Suppressor macrophage treated with lipopolysaccharide for 4 hours (primary cell): Measurements from ENCODE around the gene LDHAL6B.
A peak's percentile ranks its signal among the peaks of the same experiment; 100 is the strongest.
"Not testable (repeated sequence)": the region's sequence is repeated elsewhere in the genome, so short reads cannot be mapped to it uniquely, and the experiment has no call there.

Experiments used
- DNase-seq: peaks from one replicate; pipeline ENCODE4 v3.0.0-alpha.2; 2020

LDHAL6B gene

DNA sequence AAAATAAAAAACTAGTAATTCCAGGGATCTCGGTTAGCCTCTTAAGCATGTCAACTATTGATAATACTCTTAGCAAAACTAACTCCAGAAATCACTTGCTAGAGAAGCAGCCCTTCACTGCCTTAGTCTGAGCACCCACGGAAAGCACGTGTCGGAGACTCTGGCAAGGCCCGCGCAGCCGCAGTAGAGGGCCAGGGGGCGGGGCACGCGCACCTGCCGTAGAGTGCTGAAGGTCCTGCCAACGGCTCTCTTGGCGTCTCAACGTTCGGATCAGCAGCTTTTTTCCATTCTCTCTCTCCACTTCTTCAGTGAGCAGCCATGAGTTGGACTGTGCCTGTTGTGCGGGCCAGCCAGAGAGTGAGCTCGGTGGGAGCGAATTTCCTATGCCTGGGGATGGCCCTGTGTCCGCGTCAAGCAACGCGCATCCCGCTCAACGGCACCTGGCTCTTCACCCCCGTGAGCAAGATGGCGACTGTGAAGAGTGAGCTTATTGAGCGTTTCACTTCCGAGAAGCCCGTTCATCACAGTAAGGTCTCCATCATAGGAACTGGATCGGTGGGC is at the start of gene LDHAL6B:
TSS of gene LDHAL6B (plus strand) at position 221 of the 561 bp plus-strand sequence. CDS start at position 319, 98 bp downstream.
- DNase-seq = no peak

DNA sequence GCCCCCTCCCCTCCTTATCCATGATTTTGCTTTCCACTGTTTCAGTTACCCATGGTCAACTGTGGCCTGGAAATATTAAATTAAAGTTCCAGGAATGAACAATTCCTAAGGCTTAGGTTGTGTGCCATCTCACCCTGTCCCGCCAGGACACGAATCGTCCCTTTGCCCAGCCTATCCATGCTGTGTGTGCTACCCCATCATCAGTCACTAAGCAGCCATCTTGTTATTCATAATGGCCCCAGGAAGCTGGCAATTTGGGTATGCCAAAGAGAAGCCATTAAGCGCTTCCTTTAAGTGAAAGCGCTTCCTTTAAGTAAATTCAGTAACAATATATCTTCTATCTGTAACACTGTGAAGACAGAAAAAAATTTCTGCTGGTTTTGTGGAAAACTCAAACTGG is 49.2 kb upstream of the LDHAL6B start:
- no peak for DNase-seq

DNA sequence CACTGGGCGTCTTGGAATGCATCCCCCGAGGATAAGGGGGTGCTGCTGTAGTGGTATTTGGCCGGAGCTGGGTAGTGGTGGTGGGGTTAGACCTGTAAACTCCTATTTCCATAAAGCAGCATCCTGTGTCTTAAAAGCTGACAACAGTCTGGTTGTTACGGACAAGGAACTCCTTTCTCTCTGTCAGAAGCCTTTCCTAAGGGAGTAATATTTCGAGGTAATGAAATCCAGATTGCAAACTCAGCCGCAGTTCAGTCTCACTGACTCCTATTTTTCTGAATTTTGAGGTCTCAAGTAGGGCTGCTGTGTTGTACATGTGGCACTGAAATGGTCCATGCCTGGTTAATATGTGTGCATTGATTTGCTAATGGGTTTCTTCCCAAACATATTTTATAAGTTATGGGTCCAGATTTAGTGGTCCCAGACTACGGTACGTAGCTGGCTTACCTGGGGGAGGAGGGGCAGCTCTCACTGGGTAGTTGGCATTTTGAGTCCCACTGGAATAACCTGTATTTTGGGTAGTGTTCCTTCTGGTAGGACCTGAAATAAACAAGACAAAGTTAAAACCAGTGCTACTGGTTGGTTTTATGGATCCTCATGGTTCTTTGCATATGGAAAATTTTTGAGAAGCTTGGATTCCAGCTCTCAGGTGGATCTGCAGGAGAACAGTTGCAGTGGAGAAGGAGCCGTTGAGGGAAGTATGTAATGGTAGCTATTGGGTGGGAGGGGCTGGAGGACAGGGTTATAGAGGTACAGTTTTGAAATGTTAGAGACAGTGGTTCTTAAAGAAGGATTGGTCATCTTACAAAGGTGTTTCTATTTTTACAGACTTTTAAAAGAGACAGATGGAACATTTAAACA is 48.6 kb upstream of the LDHAL6B start:
- no peak for DNase-seq

DNA sequence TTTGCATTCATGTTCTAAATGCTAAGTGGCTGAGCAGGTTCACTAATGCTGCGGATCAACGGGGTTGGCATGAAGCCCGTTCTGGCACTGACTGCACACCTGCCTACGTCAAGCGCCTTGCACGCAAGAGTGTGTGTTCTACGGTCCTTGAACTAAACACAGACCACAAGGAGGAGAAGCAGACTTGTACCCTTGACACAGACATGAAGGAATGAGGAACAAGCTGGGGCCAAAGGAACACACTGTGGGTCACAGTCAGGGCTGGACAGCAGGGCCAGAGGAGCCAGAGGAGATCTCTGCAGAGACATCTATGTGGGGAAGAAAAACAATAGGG is 48.0 kb upstream of the LDHAL6B start:
- DNase-seq = no peak

DNA sequence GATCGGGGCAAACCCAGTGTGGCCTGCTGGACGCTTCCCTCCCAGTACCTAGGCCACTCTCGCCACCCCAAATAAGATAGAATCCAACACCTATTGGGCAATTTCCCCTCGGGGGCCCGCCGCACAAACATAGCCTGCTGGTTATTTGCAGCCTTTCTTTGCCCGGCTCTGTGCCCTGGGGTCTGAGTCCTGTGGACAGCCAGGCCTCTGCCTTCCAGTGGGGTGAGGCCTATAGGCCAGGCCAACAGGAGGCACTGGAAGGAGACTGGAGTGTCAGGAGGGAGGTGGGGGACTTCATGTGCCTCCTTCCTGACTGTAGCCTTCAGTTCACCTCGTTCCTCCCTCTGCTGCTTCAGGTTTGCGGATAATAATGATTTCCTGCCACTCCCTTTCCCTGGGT is 47.4 kb upstream of the LDHAL6B start:
- DNase-seq = no peak

DNA sequence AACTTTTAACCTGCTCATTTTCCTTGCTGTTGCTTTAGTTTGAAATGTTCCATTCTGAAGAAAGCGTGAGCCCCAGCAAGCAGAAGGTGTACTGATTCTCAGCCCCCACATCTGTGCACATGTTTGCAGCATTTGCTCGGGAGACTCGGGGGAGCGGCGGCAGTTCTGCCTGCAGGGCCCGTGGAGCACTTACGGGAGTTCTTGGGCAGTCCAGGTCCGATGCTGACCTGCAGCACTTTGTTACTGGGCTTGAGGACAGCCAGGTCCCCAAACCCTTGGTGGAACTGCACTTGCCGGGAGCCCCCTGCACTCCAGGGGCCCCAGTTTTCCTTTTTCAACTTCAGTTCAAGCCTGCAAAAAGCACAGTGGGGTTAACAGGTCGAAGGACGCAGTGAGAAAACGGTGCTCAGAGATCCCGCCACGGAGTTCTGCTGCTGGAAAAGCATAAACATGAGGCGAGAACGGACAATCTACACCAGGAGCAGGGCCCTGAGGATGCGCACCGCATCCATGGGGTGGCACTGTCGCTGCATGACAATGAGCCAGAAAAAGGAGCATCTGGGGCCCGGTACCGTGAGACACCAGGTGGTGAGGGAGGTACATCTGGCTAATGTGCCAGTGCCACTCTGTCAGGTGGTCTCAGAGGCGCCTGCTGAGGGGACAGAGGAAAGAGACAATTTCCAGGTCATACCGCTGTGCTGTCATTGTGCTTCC is 45.6 kb upstream of the LDHAL6B start:
- DNase-seq = no peak

DNA sequence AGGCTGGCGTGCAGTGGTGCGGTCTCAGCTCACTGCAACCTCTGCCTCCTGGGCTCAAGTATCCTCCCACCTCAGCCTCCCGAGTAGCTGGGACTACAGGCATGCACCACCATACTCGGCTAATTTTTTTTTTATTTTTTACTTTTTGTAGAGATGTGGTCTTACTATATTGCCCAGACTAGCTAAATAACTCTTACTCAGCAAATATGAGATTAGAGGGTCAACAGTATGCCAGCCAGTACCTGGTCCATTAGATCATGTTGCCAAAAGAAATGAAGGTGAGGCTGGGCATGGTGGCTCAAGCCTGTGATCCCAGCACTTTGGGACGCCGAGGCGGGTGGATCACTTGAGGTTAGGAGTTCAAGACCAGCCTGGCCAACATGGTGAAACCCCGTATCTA is 44.6 kb upstream of the LDHAL6B start:
- DNase-seq = not testable (repeated sequence)

DNA sequence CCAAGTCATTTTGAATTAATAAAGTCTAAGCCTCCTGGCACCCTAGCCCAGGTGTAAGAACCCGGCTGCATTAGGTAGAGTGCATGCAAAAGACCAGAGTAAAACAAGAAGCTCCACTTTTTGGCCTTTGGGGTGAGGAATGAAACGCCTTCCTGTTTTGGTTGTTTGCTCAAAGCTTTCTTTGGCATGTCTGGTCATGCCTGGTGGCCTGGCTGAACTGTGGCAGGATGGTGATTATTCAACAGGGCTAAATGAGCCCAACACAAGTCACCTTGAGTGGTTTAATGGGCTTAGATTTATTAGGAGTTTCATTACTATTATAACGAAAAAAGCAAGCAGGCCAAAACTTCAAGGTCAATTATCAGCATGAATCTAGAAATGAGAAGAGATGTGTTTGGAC is 40.9 kb upstream of the LDHAL6B start:
- no peak for DNase-seq

DNA sequence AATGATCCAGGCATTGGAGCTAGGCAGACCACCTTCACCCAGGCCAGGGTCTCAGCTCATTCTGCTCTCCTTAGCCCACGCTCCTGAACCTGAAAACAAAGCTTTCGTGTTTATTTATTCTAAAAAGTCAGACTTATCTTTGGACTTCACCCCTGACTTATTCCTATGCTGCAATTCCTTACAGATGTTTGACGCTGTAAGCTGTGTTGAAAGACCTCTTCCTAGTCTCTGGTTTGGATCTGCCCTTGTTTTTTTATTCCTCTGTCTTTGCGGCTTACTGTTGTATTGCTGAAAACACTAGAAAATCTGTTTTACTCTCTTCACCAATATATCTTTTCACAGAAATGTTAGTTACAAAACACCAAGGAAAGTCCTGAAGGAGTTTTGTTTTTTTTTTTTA is 40.5 kb upstream of the LDHAL6B start:
- no peak for DNase-seq

DNA sequence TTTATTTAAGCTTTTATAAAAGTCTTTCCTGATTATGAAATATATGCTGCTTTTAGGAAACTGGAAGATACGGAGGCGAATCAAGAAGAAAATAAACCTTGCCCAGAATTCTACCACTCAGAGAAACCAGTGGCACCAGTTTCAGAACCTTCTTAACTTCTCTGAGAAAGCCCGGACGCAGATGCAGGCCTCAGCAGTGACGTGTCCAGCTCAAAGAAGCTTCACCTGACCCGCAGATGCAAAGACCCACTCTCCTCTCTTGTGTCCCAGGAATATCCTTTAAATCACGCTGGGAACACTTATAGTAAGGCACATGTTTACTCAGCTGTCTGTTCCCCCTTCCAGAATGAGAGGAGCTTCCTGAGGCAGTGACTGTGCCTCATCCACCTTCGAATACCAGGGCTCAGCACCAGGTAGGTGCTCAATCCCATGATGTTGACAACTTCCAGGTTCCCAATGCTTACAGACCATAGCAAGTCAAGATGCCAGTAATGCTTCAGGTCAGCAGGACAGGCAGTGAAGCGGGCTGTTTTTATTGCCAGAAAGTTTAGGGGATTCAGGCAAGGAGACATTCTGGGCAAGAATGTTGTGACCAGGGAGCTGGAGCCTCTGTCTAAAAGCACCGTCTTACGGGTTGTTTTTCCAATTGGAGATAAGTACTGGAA is 39.9 kb upstream of the LDHAL6B start:
- no peak for DNase-seq

DNA sequence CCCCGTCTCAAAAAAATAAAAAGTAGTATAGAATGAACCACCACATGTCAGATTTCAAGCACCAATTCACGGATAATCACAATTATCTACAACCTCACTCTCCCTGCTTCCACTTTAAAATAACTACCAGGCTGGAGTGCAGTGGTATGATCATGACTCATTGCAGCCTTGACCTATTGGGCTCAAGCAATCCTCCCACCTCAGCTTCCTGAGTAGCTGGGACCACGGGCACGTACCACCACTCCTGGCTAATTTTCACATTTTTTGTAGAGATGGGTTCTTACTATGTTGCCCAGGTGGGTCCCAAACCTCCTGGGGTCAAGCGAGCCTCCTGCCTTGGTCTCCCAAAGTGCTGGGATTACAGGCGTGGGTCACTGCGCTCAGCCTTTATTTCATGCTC is 38.1 kb upstream of the LDHAL6B start:
- peak; percentile 67 for DNase-seq

DNA sequence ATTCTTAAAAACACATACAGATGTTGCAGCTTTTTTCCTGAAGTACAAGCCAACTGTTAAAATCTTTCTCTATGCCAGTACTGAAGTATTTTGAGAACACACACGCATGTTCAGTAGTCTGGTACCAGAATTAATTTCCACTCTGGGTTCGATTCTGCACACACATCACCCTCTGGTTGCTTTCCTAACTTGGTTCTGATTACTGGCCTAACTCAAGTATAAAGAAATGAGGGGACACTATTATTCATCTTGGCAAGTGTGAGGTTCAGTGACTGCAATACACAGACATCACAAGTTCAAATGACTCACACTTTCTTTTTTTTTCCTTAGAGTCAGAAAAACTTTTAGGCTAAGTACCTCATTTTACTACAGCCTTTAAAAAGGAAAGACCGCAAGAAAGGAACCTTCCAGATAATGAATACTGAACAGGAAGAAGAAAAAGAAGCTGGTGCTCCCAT is 37.4 kb upstream of the LDHAL6B start:
- DNase-seq = peak; percentile 89

DNA sequence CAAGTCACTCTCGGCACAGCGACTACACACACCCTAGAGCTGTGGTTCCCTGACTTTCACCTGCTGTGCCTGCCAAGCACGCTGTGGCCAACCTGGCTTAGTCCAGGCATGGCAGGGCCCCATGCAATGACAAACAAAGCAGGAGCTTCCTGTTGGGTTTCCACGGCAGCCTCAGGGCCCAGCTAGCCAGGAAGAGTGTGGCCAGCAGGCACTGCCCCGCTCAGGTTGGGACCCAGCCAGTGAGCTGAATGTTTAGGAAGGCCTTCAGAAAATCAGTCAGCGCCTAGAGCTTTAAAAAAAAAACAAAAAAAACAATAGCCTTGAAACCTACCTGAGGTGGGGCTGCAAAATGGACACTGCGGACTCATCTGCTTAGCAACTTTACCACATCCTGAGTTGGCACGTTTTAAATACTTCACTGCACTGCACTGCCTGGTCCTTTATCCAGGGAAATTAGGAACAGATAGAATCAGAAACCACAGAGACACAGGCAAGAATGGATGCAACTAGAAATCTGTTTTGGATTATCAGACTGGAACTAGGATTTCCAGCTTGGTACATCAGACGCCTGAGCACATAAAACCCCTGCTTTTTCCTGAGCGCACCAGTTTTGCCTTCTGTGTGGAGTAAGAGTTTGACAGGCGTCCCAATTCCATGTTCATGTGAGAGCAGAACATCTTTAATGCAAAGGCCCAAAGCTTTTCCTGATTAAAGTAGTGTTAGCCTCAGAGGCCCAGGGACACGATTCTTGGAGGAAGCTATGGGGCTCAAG is 36.2 kb upstream of the LDHAL6B start:
- DNase-seq = no peak

DNA sequence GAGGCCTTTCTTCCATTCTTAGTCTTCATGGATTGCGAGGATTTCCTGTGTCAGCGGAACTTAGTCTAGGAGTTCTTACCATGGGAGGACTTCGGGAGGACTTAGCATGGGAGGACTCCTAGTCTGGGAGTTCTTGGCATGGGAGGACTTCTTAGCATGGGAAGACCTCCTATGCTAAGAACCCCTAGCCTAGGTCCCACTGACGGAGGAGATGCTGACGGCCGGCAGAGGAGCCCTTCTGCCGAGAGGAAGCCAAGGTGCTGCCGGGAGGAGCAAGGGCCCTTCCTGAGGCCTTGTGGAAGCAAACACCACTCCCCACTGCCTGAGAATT is 35.6 kb upstream of the LDHAL6B start:
- DNase-seq = no peak

DNA sequence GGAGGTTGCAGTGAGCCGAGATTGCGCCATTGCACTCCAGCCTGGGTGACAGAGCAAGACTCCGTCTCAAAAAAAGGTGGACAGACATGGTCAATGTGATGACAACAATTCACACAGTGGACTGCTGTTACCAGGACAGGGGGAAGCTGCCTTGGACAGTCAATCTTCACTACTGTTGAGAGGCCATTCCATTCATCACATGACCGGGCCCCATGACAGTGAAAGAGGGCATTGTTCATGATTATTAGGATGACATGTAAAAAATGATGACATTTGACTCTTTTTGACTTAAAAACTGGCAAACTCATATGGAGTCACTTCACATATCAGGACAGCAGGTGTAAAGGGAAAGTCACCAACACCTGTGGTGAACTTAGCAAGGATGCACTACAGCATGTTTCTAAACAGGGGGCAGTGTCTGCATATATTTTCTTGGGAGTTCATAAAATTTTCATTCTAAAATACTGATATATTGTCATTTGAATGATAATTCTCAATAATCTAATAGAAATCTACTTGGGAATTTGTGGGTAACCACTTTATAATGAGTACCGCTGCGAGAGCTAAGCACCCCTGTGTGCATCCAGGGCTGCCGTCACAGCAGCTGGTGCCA is 34.2 kb upstream of the LDHAL6B start:
- no peak for DNase-seq

DNA sequence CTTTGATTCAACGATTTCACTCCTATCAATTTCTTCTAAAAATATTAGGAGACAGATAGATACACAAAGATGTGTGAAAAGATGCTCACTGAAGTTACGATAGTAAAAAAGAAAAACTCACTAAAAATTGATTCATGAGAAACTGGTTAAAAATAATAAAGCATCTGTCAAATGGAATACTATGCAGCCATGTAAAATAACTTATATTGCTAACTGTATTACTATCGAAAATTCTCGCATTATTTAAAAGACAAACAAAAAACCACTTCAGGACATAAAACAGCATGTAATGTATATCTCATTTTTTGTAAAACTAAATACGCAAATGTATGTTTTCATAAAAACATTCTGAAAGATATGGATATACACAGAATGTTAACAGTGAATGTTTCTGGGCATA is 33.4 kb upstream of the LDHAL6B start:
- DNase-seq = no peak

DNA sequence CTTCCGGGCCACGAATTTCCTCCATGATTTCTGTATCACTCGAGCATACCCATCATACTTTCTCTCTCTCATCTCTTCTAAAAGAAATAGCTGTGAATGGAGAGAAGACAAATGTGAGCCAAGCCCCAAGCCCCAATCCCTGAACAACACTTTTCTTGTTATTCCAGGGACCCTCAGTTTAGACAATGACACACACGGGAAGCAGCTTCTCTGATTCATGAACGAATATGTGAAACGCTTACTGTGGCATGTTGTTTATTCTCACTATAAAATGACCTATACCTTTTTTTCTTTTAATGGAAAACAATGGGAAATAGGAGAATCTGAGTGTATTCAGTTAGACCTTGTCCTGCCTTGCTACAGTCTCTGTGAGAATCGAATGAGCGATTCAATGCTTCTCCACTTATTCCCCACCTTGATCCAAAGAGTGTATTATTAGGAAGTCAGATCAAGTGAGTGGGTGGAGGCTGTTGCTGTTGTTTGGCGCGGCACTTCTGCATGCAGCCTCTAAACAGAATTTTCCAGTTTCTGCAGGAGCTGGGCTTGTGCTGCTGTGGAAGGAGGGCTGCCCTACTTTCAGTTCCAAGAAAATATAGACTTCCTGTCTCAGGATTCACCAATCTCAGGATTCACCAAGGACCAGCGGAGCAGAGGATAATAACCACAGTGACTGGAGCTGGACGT is 32.4 kb upstream of the LDHAL6B start:
- DNase-seq = no peak

DNA sequence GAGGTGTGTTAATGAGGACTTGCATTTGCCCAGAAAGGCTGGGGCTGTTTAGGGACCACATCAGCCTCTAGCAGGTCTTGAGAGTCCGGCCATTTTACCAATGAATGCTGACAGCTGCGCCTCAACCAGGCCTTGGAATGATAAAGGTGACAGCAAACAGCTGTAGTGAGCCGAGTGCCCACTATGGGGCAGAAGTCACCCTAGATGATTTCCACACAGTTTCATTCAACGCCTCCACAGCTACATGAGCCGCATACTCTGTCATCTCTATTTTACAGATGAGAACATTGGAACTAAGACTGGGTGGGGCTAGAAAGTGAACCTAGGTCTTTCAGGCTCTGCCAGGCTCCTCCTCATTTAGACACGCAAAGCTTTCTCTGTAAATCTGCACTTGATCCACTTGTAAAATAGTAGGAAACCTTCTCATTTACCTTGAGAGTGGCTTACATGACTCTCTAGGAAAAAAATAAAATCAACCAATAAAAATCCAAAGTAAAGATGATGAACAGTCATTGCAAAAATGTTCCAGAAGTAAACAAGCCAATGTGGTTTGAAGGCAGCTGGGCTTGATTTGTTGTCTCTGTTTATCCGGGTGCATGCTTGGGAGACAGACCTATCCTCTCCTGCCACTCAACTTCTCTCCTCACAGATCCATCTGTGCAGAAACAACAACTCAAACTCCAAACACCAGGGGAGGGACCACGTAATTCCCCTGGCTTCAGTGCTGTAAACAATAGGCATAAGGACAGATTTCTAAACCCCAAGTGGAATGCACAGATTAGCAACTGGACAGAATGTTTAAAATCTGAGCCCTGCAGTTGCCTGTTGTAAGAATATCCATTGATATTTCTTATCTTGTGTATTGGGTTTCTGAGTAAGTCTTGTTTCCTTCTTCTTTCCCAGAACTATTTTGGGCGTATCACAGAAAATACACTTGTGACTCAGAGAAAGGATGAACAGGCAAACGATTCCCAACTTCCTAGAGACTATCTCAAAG is 31.5 kb upstream of the LDHAL6B start:
- DNase-seq = peak; percentile 90

DNA sequence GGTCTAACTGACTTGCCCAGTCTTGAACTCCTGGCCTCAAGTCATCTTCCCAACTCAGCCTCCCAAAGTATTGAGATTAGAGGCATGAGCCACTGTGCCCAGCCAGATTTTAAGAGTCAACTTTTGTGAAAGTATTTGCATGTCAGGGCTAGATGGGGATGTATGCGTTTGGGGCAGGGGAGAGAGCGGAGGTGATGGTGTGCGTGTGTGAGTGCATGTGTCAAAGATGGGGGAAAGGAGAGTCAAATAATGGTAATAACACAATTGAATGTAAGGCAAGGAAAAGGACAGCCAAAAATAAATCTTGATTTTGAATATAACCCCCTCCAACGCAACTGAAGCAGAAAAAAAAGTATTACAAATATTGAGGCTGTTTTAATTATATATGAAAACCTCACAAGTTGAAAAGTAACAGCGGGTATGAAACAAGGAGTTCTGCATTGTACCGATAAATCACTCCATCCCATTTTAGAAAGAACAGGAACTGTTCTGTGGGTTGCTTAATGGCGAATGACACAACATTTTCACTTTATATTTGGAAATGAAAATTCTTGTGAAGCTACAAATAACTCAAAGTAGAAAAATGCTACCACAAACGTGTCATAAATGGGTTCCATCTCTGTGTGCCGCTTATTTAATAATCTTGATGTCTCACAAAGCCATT is 29.9 kb upstream of the LDHAL6B start:
- peak; percentile 82 for DNase-seq

DNA sequence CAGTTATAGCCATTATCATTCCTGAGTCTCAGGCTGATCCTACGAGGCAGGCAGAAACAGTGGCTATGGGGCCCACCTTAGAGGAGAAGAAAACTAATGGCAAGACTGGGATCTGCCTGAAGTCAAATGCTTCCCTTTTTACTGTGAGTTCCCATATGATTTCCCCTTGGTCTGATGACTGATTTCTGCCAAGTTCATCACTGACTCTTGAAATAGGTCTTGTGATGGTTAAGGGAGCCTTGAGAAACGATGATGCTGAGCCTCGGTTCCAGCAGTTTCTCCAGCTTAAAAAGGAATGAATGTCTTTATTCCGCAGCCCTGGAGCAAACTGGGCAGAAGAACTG is 29.4 kb upstream of the LDHAL6B start:
- DNase-seq = peak; percentile 94
